Fibroblast of lung (primary cell): ENCODE measurements around the gene NEUROG2.

Source experiments
- CTCF ChIP-seq, 2 donors: IDR thresholded peaks in 1 of 2; conservative IDR thresholded peaks in 1 of 2; 1 replicate in 1 of 2; 2 replicates in 1 of 2; pipeline ENCODE4 v1.5.1; 2011 to 2012; ENCODE audit warnings: low read length in 2 of 2, control low read depth in 1 of 2, inconsistent platforms in 1 of 2, low read depth in 1 of 2, mild to moderate bottlenecking in 1 of 2
- EZH2 ChIP-seq: IDR thresholded peaks from 2 replicates; pipeline ENCODE4 v1.5.1; 2012; ENCODE audit warnings: low read length, control low read depth, mild to moderate bottlenecking; ENCODE audit errors: missing control alignments

- no peak for TF ChIP-seq CTCF (conservative IDR thresholded peaks at IDR 0.05 in 1 of 2, IDR thresholded peaks at IDR 0.05 in 1 of 2; ENCODE audit: low read depth in 1 of 2, low read length in 2 of 2)
- peak; percentile 68 for TF ChIP-seq EZH2
These were observed 5.5 kb downstream of the NEUROG2 start for GRCh38 chr4:112510291-112511092.
